ENCODE results near the gene PLGLB1.
"Not testable (repeated sequence)": the region's sequence is repeated elsewhere in the genome, so short reads cannot be mapped to it uniquely, and the experiment has no call there.

GRCh38 chr2:87004398-87004797 is 17.2 kb downstream of the PLGLB1 start:
- TF ChIP-seq CTCF (IDR thresholded peaks at IDR 0.05 in 8 of 11, conservative IDR thresholded peaks at IDR 0.05 in 3 of 11); POLR2AphosphoS5 (IDR thresholded peaks at IDR 0.05); POLR2A (IDR thresholded peaks at IDR 0.05): not testable (repeated sequence)
